Naive thymus-derived CD8-positive, alpha-beta T cell (primary cell): ENCODE results near the gene SMC4. TPM values are rescaled to one million over a fixed set of nuclear protein-coding genes. Genes with fewer than 3 reads are reported as not detected.

Experiments used
- microRNA-seq: library from miRNA; unstranded; fragments of <30 nt; microRNA quantifications from one replicate; pipeline ENCODE4 v1.2.0, GENCODE V29; 2022; ENCODE audit warnings: borderline microRNAs expressed
- polyA plus RNA-seq, 3 donors: library from polyadenylated mRNA; unstranded; fragments of 300-500 nt; fragmentation: Illumina TruSeq; gene quantifications; one replicate each; pipeline ENCODE4 v1.2.3, GENCODE V29; 2021
- total RNA-seq, 8 experiments: library from RNA in 2 of 8; stranded (reverse) in 2 of 8; gene quantifications; one replicate each; pipeline ENCODE4 v1.2.3 and lab custom pipeline; 2021 to 2026

Gene SMC4
- total and polyA plus RNA-seq, 5 experiments from 2014 or later: 19.2 to 43.2 (median 32.9) TPM

Small RNA genes within 50 kb of the gene (microRNA-seq; reads per million reads assigned to microRNA genes)
- gene MIR15B: 1,816 reads per million, percentile 89 among the genes with 10 or more reads in this experiment
- gene MIR16-2: 281 reads per million, percentile 73 among the genes with 10 or more reads in this experiment

Other genes starting within 250 kb of the SMC4 start
- gene C3orf80, start 174.2 kb upstream of the SMC4 start, total RNA-seq: not detected
- not detected for gene C3orf80, start 174.2 kb upstream of the SMC4 start, polyA plus RNA-seq
- 10 to 100 TPM; 30.4 to 34.9 TPM for gene IFT80, start 425 bp upstream of the SMC4 start, total RNA-seq
- 1 to 10 TPM; 4.8 to 8.4 (median 6.0) TPM for gene IFT80, start 425 bp upstream of the SMC4 start, polyA plus RNA-seq
- gene TRIM59, start 50.1 kb downstream of the SMC4 start, total RNA-seq: 10 to 100 TPM; 14.0 to 14.2 TPM
- 10 to 100 TPM; 12.4 to 17.4 (median 14.7) TPM for gene TRIM59, start 50.1 kb downstream of the SMC4 start, polyA plus RNA-seq
- 10 to 100 TPM; 50.4 to 54.4 TPM for gene KPNA4, start 165.9 kb downstream of the SMC4 start, total RNA-seq
- 1 to 10 TPM; 6.2 to 8.1 (median 6.3) TPM for gene KPNA4, start 165.9 kb downstream of the SMC4 start, polyA plus RNA-seq